ENCODE data around the gene TMPRSS11F. TPM values are rescaled to one million over a fixed set of nuclear protein-coding genes. Genes with fewer than 3 reads are reported as not detected.

TMPRSS11F gene
- total RNA-seq, 1 donor from 2014 or later = not detected

DNA sequence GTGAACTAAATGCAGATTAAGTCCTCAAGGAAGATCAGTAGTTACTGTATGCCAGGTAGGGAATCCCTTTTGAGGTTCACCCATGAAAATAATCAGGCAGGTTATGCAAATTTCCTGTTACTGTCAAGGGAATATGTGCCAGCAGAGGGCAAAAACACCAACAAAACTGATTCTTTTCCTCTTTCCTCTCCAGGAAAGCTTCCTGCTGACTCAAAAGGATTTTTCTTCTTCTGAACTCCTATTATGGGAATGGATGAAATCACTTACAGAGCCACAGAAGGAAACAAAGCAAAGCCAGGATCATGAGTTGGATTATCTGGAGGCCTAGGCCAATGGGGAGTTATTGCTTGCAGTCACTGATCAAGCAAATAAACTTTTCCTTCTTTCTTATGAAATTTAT lies 49.7 kb downstream of the TMPRSS11F start:
- intact Hi-C loops (cut with micrococcal nuclease) = no loop called here

DNA sequence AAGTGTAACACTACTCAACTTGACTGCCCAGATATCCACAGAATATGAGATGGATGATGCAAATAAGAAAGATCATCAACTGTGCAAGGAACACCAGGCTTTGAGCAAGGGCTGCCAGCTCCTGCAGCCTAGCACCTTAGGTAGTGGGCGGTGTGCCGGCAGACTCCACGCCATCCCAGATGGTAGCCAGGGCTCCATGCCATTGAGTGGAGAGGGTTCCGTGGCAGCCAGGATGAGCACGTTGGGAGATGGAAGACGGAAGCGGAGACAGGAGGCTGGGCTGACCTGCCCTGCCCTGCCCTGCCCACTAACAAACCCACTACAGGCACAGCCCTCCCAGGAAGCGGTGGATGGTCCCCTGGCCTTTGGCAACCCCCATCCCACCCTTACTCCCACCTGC lies 51.9 kb downstream of the TMPRSS11F start:
- intact Hi-C loops (cut with micrococcal nuclease) = no loop called here

GRCh38 chr4:68077301-68077700 lies 52.4 kb downstream of the TMPRSS11F start:
- intact Hi-C loops (cut with micrococcal nuclease) = no loop called here

DNA sequence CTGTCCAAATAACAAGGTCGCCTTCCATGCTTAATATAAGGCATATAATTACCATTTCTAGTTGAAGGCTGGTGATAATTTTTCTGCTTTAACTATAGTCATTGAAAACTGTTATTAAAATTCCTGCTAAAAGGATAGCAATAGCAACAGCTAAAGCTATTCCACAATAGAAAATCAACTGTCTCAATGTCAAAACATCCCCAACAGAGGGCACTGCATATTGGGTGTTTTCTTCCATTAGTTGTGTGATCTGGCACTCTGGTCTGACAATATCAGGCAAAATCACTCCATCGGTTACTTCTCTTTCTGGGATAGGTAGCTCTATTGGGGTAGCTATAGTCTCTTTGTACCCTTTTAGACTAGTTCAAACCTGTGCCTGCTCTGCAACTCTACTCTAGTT lies 53.5 kb downstream of the TMPRSS11F start:
- intact Hi-C loops (cut with micrococcal nuclease) = no loop called here

GRCh38 chr4:68074397-68074796 lies 55.3 kb downstream of the TMPRSS11F start:
- intact Hi-C loops (cut with micrococcal nuclease) = no loop called here

DNA sequence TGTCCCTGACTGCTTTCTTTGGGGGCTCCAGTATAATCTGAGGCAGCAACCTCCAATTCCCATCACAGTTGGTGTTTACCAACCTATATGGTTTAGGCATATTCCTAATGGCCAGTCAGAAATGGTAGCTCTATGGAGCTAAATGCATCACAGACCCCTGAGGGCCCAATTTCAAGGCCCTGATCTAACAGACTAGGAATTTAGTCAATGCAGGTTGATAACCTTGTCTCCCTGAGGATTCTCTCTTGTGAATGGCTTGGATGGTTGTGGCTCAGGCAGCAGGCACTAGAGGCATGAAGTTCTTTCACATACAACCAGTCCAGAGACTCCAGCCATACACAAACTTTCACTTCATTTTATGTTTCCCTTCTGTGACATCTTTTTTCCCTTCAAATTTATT lies 59.4 kb downstream of the TMPRSS11F start:
- intact Hi-C loops (cut with micrococcal nuclease) = no loop called here

GRCh38 chr4:68062501-68062900 lies 67.2 kb downstream of the TMPRSS11F start:
- intact Hi-C loops (cut with micrococcal nuclease) = no loop called here

DNA sequence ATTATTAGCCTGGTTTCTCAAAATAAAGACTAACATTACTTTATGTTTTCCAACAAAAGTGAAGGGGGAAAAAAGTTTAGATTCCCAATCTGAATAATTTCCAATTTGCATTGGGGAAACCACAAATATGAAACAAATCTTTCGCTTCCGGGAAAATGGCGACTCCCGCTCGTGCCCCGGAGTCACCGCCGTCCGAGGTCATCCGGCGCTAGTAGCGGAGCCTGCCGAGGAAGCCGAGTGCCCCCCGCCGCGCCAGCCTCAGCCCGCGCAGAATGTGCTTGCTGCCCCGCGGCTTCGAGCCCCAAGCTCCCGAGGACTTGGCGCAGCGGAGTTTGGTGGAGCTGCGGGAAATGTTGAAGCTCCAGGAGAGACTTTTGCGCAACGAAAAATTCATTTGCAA lies 91.4 kb downstream of the TMPRSS11F start:
- intact Hi-C loops (cut with micrococcal nuclease) = no loop called here

DNA sequence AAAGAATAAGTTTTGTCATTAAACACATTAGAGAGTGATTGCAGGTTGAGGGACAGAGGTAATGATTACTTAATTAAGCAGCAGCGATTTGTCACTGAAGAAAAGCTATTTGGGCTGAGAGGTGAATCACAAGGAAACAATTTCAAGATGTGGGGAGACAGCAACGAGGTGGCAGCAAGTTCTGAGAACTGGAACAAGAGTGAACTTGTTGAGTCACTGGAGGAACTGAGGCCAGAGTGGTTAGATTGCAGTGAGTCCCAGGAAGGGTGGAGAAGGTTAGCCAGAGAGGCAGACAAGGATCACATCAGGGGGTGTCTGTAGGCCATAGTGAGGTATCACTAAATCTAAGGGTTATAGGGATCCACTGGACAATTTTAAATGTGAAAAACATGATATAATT lies 108.5 kb downstream of the TMPRSS11F start:
- intact Hi-C loops (cut with micrococcal nuclease) = no loop called here

GRCh38 chr4:68011684-68012083 lies 118.0 kb downstream of the TMPRSS11F start:
- intact Hi-C loops (cut with micrococcal nuclease) = no loop called here

Other genes with a start within 250 kb of the TMPRSS11F start
- not detected in 2 replicates for gene TMPRSS11D, start 245.9 kb downstream of the TMPRSS11F start, total RNA-seq
- not detected in 2 replicates for gene TMPRSS11A, start 166.4 kb downstream of the TMPRSS11F start, total RNA-seq
- not detected in 2 replicates for gene TMPRSS11B, start 115.8 kb upstream of the TMPRSS11F start, total RNA-seq
- gene YTHDC1, start 220.2 kb upstream of the TMPRSS11F start, total RNA-seq = 77.1 and 80.5 TPM in 2 replicates